GM06990 (cell line): ENCODE measurements around the gene PPP4C.

Experiments
- DNase-seq: peaks from one replicate; pipeline ENCODE4 v3.0.0-alpha.2; 2011; ENCODE audit not compliant: insufficient read length; ENCODE audit errors: extremely low read depth
- H3K27me3 ChIP-seq: replicated peaks from 2 replicates; pipeline ENCODE4 v1.6.0; 2011; ENCODE audit warnings: low read length; ENCODE audit not compliant: control insufficient read depth, insufficient read depth
- H3K36me3 ChIP-seq: 2 replicates; pipeline ENCODE4 v1.5.1; 2011; ENCODE audit warnings: low read length; ENCODE audit not compliant: control insufficient read depth, insufficient read depth
- H3K4me3 ChIP-seq: replicated peaks from 2 replicates; pipeline ENCODE4 v1.5.1; 2011; ENCODE audit warnings: low read depth, mild to moderate bottlenecking, control low read depth, low read length
- TF ChIP-seq, protein P1 (sequence below): IDR thresholded peaks from 2 replicates; pipeline ENCODE4 v1.5.1; 2011; ENCODE audit warnings: low read length, control low read depth, mild to moderate bottlenecking, inconsistent platforms; ENCODE audit not compliant: insufficient read depth, poor library complexity, severe bottlenecking

The PPP4C gene

DNA sequence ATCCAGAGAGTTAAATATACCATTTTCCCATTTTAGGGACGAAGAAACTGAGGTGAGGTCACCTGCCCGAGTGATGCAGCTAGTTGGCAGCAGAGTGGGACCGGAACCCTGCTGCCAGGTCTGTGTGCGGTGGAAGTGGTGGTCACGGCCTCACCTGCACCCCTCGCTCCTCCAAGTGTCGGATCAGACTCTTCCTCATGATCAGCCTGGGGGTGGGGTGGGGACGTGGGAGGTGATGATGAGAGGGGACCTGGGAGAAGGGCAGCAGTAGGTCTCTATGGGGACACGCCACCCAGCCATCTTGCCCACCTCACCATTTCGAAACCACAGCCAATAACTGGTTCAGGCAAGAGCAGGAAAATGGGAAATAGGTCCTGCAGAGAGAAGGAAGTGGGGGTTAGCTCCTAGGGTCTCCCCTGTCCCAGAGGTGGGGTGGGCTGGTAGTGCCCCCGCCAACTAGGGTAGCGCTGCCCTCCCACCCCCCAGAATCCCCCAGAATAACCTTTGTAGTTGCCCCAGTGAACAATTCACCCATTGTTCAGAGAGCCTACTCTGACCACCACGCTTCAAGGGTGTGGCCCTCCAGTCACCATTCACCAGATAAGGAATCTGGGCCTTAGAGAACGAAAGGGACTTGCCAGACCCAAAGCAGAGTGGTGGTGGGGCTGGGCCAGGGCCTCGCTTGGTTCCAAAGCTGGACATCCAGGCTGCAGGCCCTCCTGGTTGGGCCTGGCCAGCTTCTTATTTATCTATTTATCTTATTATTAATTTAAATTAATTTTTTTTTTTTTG, 32.5 kb downstream of the PPP4C start:
- Histone ChIP-seq H3K4me3 (no peak overlapping the region), H3K27me3 (no peaks in the 10 kb centered on the region), H3K36me3 (no peaks in the 10 kb centered on the region)
- TF ChIP-seq, protein P1, sequence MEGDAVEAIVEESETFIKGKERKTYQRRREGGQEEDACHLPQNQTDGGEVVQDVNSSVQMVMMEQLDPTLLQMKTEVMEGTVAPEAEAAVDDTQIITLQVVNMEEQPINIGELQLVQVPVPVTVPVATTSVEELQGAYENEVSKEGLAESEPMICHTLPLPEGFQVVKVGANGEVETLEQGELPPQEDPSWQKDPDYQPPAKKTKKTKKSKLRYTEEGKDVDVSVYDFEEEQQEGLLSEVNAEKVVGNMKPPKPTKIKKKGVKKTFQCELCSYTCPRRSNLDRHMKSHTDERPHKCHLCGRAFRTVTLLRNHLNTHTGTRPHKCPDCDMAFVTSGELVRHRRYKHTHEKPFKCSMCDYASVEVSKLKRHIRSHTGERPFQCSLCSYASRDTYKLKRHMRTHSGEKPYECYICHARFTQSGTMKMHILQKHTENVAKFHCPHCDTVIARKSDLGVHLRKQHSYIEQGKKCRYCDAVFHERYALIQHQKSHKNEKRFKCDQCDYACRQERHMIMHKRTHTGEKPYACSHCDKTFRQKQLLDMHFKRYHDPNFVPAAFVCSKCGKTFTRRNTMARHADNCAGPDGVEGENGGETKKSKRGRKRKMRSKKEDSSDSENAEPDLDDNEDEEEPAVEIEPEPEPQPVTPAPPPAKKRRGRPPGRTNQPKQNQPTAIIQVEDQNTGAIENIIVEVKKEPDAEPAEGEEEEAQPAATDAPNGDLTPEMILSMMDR, result no peak
- DNase-seq, result no peak

DNA sequence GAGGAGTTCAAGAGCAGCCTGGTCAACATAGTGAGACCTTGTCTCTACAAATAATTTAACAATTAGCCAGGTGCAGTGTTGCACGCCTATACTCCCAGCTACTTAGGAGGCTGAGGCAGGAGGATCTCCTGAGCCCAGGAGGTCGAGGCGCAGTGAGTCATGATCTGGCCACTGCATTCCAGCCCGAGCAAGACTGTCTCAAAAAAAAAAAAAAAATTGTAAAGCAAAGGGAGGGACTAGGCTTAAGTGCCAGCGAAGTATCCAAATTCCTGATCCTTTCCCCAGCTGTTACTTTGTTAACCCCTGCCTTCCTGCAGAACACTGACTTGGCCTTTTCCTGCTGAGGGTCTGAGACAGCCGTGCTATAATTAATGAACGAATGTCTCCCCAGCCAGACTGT, 34.9 kb downstream of the PPP4C start:
- TF ChIP-seq, protein P1, result no peak
- DNase-seq, result no peak
- no peak overlapping the region for H3K4me3 ChIP-seq

DNA sequence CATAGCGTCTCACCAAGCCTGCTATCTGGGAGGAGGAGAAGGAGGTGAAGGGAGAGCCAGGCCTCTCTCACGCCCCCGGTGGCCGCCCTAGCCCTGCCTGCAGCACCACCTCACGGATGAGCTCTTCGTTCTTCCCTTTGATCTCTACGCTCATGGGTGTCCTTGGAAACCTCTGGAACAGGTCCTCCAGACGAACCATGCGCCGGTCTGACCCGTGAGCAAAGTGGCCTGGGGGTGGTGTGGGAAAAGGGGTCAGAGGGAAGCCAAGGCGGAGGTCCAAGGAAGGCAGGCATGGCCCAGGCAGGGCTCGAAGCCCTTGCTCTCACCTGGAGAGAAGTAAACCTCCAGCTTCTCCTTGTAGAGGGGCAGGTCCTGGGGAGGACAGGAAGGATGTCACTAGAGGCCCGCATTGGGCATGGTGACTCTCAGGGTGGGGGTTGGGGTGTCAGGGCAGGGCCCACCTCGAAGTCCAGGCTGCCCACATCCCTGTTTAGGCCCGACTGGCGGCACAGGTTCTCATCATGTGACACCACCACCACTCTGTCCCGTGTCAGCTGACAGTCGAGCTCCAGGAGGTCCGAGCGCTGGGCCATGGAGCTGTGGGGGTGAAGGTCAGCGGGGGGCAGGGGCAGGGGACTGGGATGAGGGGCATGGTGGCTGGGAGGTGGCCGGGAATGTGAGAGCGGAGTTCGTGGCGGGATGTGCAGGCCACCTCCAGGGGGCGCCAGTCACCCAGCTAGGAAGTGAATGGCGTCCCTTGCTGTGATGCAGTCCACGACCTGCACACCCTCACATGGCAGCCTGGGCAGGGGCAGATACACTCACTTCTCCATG, 36.6 kb downstream of the PPP4C start:
- Histone ChIP-seq H3K27me3 (no peaks in the 10 kb centered on the region), H3K4me3 (no peak overlapping the region), H3K36me3 (peaks cover 2% of the 10 kb centered on the region; the same call in 1 of the 2 replicates)
- TF ChIP-seq, protein P1, result peak; percentile 82
- DNase-seq, result peak; percentile 56

More for the DNA sequence above, 34.9 kb downstream of the PPP4C start:
- Histone ChIP-seq H3K27me3 (no peaks in the 10 kb centered on the region), H3K36me3 (no peaks in the 10 kb centered on the region)

DNA sequence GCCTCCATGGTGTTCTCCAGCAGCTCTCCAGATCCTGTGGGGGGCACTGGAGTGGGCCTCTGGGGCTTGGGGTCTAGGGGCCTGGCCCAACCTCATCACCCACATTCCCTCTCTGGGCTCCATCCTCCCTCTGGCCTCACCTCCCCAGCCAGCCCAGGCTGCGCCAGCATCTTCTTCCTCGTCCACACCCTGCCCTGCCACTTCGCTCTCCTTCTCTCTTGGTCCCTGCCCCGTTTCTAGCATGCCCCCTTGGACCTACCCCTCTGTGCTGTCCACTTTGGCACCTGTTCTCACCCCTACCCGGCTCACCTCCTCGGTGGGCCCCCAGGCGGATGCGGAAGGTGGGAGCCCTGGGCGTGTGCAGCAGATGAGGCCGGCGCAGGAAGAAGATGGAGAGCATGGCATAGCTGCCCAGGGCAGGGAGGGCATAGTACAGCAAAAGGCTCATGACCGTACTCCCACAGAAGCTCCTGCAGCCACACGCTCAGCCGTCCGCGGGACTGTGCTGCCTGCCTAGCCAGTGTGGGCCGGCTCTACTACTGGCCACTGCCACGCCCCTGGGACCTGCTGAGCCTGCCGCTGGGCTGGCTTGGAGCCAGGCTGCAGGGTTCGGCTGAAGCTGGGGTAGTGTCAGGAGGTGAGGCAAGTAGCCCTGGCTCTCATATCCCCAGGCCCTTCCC, 37.4 kb downstream of the PPP4C start, which contains the start of gene GDPD3:
Gene GDPD3 (minus strand): TSS at position 507 of the 680 bp plus-strand sequence. CDS start 59 bp downstream, at position 448.
- TF ChIP-seq, protein P1, result no peak
- DNase-seq, result peak; percentile 31
- Histone ChIP-seq H3K36me3 (peaks cover 2% of the 10 kb centered on the region), H3K4me3 (no peak within 1 kb of the TSS), H3K27me3 (no peaks in the 10 kb centered on the region)

DNA sequence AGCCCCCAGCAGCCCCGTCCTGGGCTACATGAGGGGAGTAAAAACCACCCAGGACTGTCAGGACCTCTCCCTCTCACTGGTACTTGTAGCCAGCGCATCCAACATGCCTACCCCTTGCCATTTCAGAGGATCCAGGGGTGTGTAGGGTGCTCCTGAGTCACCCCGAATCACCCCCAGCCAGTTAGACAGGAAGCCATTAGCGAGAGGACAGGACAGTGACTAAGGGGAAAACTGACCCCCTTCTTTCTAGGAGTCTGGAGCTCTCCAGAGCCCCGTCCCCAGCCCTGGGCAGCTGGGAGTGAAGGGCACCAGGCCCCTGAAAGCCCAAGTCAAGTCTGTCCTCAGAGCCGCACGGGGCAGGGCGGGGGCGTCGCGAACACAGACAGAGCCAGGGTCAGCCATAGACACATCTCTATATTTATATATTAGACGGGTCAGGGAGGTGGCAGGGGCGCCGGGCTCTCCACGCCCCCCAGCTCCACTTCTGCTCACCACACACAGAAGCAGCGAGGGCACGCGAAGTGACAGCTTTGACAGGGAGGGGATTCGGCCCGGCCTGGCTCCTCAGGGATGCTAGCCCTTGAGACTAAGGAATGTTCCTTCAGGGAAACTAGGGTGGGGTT, 38.0 kb downstream of the PPP4C start:
- TF ChIP-seq, protein P1, result no peak
- DNase-seq, result no peak
- H3K27me3 ChIP-seq, result no peaks in the 10 kb centered on the region
- H3K36me3 ChIP-seq, result peaks cover 2% of the 10 kb centered on the region
- H3K4me3 ChIP-seq, result no peak overlapping the region
